Peyer's patch (tissue), 4 donors: ENCODE measurements around the gene ZC3H11A.

ENCODE experiments used
- POLR2A ChIP-seq, 2 donors: fragments of 450-650 bp; IDR thresholded peaks; one replicate each; pipeline ENCODE4 v1.5.1; 2017; ENCODE audit warnings: antibody characterized with exemption in 2 of 2, mild to moderate bottlenecking in 2 of 2, moderate library complexity in 2 of 2
- TF ChIP-seq, protein P1 (sequence below), 6 experiments: fragments of 450-650 bp in 4 of 6; fragments of 200-600 bp in 2 of 6; sonication (generic) in 1 of 6; IDR thresholded peaks; one replicate each; pipeline ENCODE4 v1.5.1; 2017 to 2019; ENCODE audit warnings: antibody characterized with exemption in 6 of 6, mild to moderate bottlenecking in 3 of 6, moderate library complexity in 1 of 6

DNA sequence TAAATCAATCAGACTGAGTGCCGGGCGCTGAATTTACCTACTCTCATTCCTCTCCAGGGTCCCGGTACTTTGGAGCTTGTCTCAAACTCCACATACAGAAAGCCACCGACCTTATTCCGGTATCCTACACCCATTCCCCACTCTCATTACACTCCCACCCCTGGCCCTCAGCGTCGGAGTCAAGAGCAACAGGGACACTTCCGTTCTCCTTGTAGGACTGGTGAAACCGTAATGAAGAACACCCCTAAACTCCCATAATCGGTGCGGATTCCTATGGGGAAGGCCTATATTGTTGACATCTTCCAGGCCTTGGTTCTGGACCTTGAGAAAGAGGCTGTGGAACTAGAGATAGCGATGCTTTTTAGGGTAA, 798 bp downstream of the ZC3H11A start:
- no peak for TF ChIP-seq POLR2A (IDR thresholded peaks at IDR 0.05)
- TF ChIP-seq, protein P1, sequence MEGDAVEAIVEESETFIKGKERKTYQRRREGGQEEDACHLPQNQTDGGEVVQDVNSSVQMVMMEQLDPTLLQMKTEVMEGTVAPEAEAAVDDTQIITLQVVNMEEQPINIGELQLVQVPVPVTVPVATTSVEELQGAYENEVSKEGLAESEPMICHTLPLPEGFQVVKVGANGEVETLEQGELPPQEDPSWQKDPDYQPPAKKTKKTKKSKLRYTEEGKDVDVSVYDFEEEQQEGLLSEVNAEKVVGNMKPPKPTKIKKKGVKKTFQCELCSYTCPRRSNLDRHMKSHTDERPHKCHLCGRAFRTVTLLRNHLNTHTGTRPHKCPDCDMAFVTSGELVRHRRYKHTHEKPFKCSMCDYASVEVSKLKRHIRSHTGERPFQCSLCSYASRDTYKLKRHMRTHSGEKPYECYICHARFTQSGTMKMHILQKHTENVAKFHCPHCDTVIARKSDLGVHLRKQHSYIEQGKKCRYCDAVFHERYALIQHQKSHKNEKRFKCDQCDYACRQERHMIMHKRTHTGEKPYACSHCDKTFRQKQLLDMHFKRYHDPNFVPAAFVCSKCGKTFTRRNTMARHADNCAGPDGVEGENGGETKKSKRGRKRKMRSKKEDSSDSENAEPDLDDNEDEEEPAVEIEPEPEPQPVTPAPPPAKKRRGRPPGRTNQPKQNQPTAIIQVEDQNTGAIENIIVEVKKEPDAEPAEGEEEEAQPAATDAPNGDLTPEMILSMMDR (IDR thresholded peaks at IDR 0.05): no peak
